ENCODE data around the gene ELAPOR1.

The ELAPOR1 gene

GRCh38 chr1:109104364-109105151, 9.4 kb upstream of the ELAPOR1 start:
- DNase-seq (ENCODE audit: low read depth, low spot score): no peak
- H3K4me3 ChIP-seq (ENCODE audit: low read depth, low read length): no peak overlapping the region
- ChIA-PET CTCF (interaction anchor here (2.2 kb wide), 1 partner anchor 9 kb away, joined by 5 read pairs; the partner anchor contains the start of gene ELAPOR1), POLR2A (no interaction called here)
- no peak for TF ChIP-seq CTCF (IDR thresholded peaks at IDR 0.05; ENCODE audit: insufficient read depth, low read length, missing control alignments)

- no peak overlapping the region for H3K4me3 ChIP-seq (ENCODE audit: low read depth, low read length)
- POLR2A ChIA-PET: no interaction called here
- CTCF ChIA-PET: interaction anchor here (1.2 to 2.2 kb wide), 2 partner anchors 8 to 17 kb away, joined by 3 to 5 read pairs; partner anchors contain the start of gene ELAPOR1
- no peak for DNase-seq (ENCODE audit: low read depth, low spot score)
- no peak for TF ChIP-seq CTCF (IDR thresholded peaks at IDR 0.05; ENCODE audit: insufficient read depth, low read length, missing control alignments)
Observed at GRCh38 chr1:109105881-109106280, 8.0 kb upstream of the ELAPOR1 start.

GRCh38 chr1:109107785-109108184, 6.1 kb upstream of the ELAPOR1 start:
- ChIA-PET CTCF (interaction anchor here (1.5 kb wide), 2 partner anchors 9 to 142 kb away, joined by 4 to 5 read pairs; no protein-coding TSS in a partner anchor), POLR2A (no interaction called here)
- TF ChIP-seq CTCF (IDR thresholded peaks at IDR 0.05; ENCODE audit: insufficient read depth, low read length, missing control alignments): no peak
- no peak overlapping the region for H3K4me3 ChIP-seq (ENCODE audit: low read depth, low read length)
- DNase-seq (ENCODE audit: low read depth, low spot score): no peak

- no peak overlapping the region for H3K4me3 ChIP-seq (ENCODE audit: low read depth, low read length)
- CTCF ChIA-PET: interaction anchor here (0.6 to 6.4 kb wide), 11 partner anchors 9 to 690 kb away, joined by 3 to 62 read pairs (median 4); no protein-coding TSS in a partner anchor
- POLR2A ChIA-PET: interaction anchor here (2.5 kb wide), 1 partner anchor 10 kb away, joined by 9 read pairs; no protein-coding TSS in a partner anchor
- TF ChIP-seq CTCF (IDR thresholded peaks at IDR 0.05; ENCODE audit: insufficient read depth, low read length, missing control alignments): no peak
- no peak for DNase-seq (ENCODE audit: low read depth, low spot score)
Observed at GRCh38 chr1:109109906-109110305, 4.0 kb upstream of the ELAPOR1 start.

- DNase-seq (ENCODE audit: low read depth, low spot score): no peak
- POLR2A ChIA-PET: interaction anchor here (2.5 kb wide), 1 partner anchor 12 kb away, joined by 9 read pairs; no protein-coding TSS in a partner anchor
Observed at GRCh38 chr1:109111386-109112055, 2.4 kb upstream of the ELAPOR1 start.

More at GRCh38 chr1:109111386-109112055, 2.4 kb upstream of the ELAPOR1 start:
- CTCF ChIA-PET: interaction anchor here (0.7 to 6.4 kb wide), 26 partner anchors 10 to 422 kb away, joined by 3 to 76 read pairs (median 6); partner anchors contain the start of genes SARS1 and WDR47
- TF ChIP-seq CTCF (IDR thresholded peaks at IDR 0.05; ENCODE audit: insufficient read depth, low read length, missing control alignments): no peak
- H3K4me3 ChIP-seq (ENCODE audit: low read depth, low read length): no peak overlapping the region
